ENCODE measurements around the gene NXPE4. TPM values are rescaled to one million over a fixed set of nuclear protein-coding genes. Genes with fewer than 3 reads are reported as not detected.

The NXPE4 gene
- total RNA-seq, 1 experiment from 2014 or later: not detected

- Histone ChIP-seq H4K8ac (replicated peaks; ENCODE audit: insufficient read length, low read depth, low read length) (no peak within 1 kb of the TSS), H3K4ac (ENCODE audit: low read depth, low read length) (no peak within 1 kb of the TSS), H2AK5ac (ENCODE audit: insufficient read length, low read length) (no peak within 1 kb of the TSS), H3K23ac (ENCODE audit: insufficient read length, low read depth, low read length) (no peak within 1 kb of the TSS), H3K4me2 (ENCODE audit: insufficient read depth, insufficient read length, low read length) (no peak within 1 kb of the TSS), H2BK15ac (ENCODE audit: low read depth, low read length) (no peak within 1 kb of the TSS), H3K18ac (ENCODE audit: insufficient read length, low read depth, low read length) (no peak within 1 kb of the TSS), H3K79me2 (ENCODE audit: insufficient read depth, low read length) (no peaks in the 10 kb centered on the region), H3K9me3 (ENCODE audit: control insufficient read depth, low read depth, low read length) (no peaks in the 10 kb centered on the region), H3K23me2 (ENCODE audit: insufficient read length, low read depth, low read length, poor library complexity, severe bottlenecking) (no peaks in the 10 kb centered on the region), H4K91ac (ENCODE audit: insufficient read length, low read depth, low read length) (no peak within 1 kb of the TSS), H3K4me1 (ENCODE audit: insufficient read depth, low read length) (no peaks in the 10 kb centered on the region; the same call in 1 of the 2 replicates), H3K14ac (ENCODE audit: insufficient read depth, low read length) (no peak within 1 kb of the TSS), H2BK5ac (ENCODE audit: insufficient read length, low read length) (no peak within 1 kb of the TSS), H2AFZ (ENCODE audit: low read length) (no peak within 1 kb of the TSS), H2BK120ac (ENCODE audit: low read depth, low read length, poor library complexity, severe bottlenecking) (no peak within 1 kb of the TSS), H3K9ac (ENCODE audit: extremely low read depth, insufficient read length, low read length) (no peak within 1 kb of the TSS), H3K27ac (ENCODE audit: insufficient read length, low read depth, low read length) (no peak within 1 kb of the TSS), H4K20me1 (ENCODE audit: control insufficient read depth, insufficient read depth, insufficient read length) (no peaks in the 10 kb centered on the region), H4K5ac (ENCODE audit: insufficient read length, low read depth, low read length) (no peak within 1 kb of the TSS), H3T11ph (ENCODE audit: low read length) (no peak within 1 kb of the TSS), H3K56ac (ENCODE audit: insufficient read length, low read depth, low read length) (no peak within 1 kb of the TSS), H3K27me3 (ENCODE audit: insufficient read depth, low read length) (no peaks in the 10 kb centered on the region), H3K79me1 (ENCODE audit: insufficient read depth, low read depth, low read length, poor library complexity, severe bottlenecking) (no peaks in the 10 kb centered on the region), H2BK20ac (ENCODE audit: low read depth, low read length, poor library complexity, severe bottlenecking) (no peak within 1 kb of the TSS), H2BK12ac (ENCODE audit: insufficient read length, low read depth, low read length) (no peak within 1 kb of the TSS)
- Mint-ChIP-seq H3K36me3 (ENCODE audit: insufficient read depth in 1 of 3, low read depth in 3 of 3) (peaks cover 0 to 2% (median 0%) of the 10 kb centered on the region in 3 experiments; a peak in 1 of 7 replicates), H3K4me1 (peaks cover 8 to 9% of the 10 kb centered on the region in 2 experiments), H3K4me3 (no peak within 1 kb of the TSS), H3K27ac (0 out of 7 replicates have a peak within 1 kb of the TSS, but pooled peaks of 1 of the 3 experiments have one; percentile 19), H3K27me3 (ENCODE audit: low read depth) (no peaks in the 10 kb centered on the region), H3K9me3 (peaks cover 0 to 4% of the 10 kb centered on the region in 2 experiments; a peak in 1 of 5 replicates)
- no peak for TF ChIP-seq CTCF (conservative IDR thresholded peaks at IDR 0.05)
- no CpG with 5 or more reads among the region's 4 CpGs for WGBS (ENCODE audit: extremely low coverage, insufficient read length, low lambda C conversion rate)
- DNase-seq: no peak
Observed at GRCh38 chr11:114559425-114560310, 35.9 kb downstream of the NXPE4 start, which contains the start of gene NXPE1. TSS of gene NXPE1 (minus strand) at chr11:114559881. CDS start at chr11:114551201, 8,680 bp downstream.
